Glutamatergic neuron (in vitro differentiated cells): Measurements from ENCODE around the gene SIL1. TPM values are rescaled to one million over a fixed set of nuclear protein-coding genes. Genes with fewer than 3 reads are reported as not detected.

Experiments used
- DNase-seq: peaks from one replicate; pipeline ENCODE4 v3.0.0; 2022
- H3K27ac Mint-ChIP-seq: one replicate; pipeline ENCODE4 v1.8.0; 2020; ENCODE audit warnings: mild to moderate bottlenecking, mixed read lengths, inconsistent platforms; ENCODE audit not compliant: unreplicated experiment
- H3K27me3 Mint-ChIP-seq: one replicate; pipeline ENCODE4 v1.8.0; 2020; ENCODE audit warnings: mild to moderate bottlenecking, moderate library complexity, mixed read lengths, inconsistent platforms; ENCODE audit not compliant: unreplicated experiment
- H3K36me3 Mint-ChIP-seq: one replicate; pipeline ENCODE4 v1.8.0; 2020; ENCODE audit warnings: mild to moderate bottlenecking, mixed read lengths, inconsistent platforms; ENCODE audit not compliant: unreplicated experiment
- H3K4me1 Mint-ChIP-seq: one replicate; pipeline ENCODE4 v1.8.0; 2020; ENCODE audit warnings: mild to moderate bottlenecking, low read depth, mixed read lengths, inconsistent platforms; ENCODE audit not compliant: unreplicated experiment
- H3K4me3 Mint-ChIP-seq: one replicate; pipeline ENCODE4 v1.8.0; 2020; ENCODE audit warnings: mild to moderate bottlenecking, mixed read lengths, inconsistent platforms; ENCODE audit not compliant: unreplicated experiment
- H3K9me3 Mint-ChIP-seq: one replicate; pipeline ENCODE4 v1.8.0; 2020; ENCODE audit warnings: mild to moderate bottlenecking, moderate library complexity, mixed read lengths, inconsistent platforms; ENCODE audit not compliant: unreplicated experiment
- CTCF ChIP-seq: fragments of 200-600 bp; sonication (generic); IDR thresholded peaks from one replicate; pipeline ENCODE4 v1.5.0; 2021; ENCODE audit not compliant: partially characterized antibody, unreplicated experiment
- total RNA-seq: library from RNA; stranded (reverse); fragmentation: NEBNext Ultra II Directional; extraction: Animal tissue kit (Norgen Biotek cat#: 25700); gene quantifications from one replicate; pipeline ENCODE4 v1.2.1, GENCODE V29; 2021; ENCODE audit not compliant: unreplicated experiment

Gene SIL1
- total RNA-seq, 1 donor from 2014 or later: 15.9 TPM

GRCh38 chr5:138934971-138935370, 263.2 kb downstream of the SIL1 start:
- H3K27me3 Mint-ChIP-seq: peaks cover 30% of the 10 kb centered on the region
- peaks cover 26% of the 10 kb centered on the region for H3K9me3 Mint-ChIP-seq
- H3K4me1 Mint-ChIP-seq: peaks cover 39% of the 10 kb centered on the region
- TF ChIP-seq CTCF: no peak
- H3K27ac Mint-ChIP-seq: peak overlapping the region; percentile 4
- no peak overlapping the region for H3K4me3 Mint-ChIP-seq
- DNase-seq: no peak
- H3K36me3 Mint-ChIP-seq: peaks cover 7% of the 10 kb centered on the region

GRCh38 chr5:138933522-138934290, 264.5 kb downstream of the SIL1 start:
- H3K4me3 Mint-ChIP-seq: no peak overlapping the region

GRCh38 chr5:138932171-138932810, 265.9 kb downstream of the SIL1 start:
- H3K4me3 Mint-ChIP-seq: no peak overlapping the region
- DNase-seq: no peak
- H3K4me1 Mint-ChIP-seq: peaks cover 30% of the 10 kb centered on the region
- TF ChIP-seq CTCF: no peak
- peak overlapping the region; percentile 50 for H3K27ac Mint-ChIP-seq
- peaks cover 26% of the 10 kb centered on the region for H3K27me3 Mint-ChIP-seq
- H3K36me3 Mint-ChIP-seq: peaks cover 7% of the 10 kb centered on the region
- peaks cover 21% of the 10 kb centered on the region for H3K9me3 Mint-ChIP-seq

More at GRCh38 chr5:138933522-138934290, 264.5 kb downstream of the SIL1 start:
- no peak for DNase-seq
- H3K9me3 Mint-ChIP-seq: peaks cover 27% of the 10 kb centered on the region
- peaks cover 33% of the 10 kb centered on the region for H3K27me3 Mint-ChIP-seq
- TF ChIP-seq CTCF: no peak
- H3K36me3 Mint-ChIP-seq: peaks cover 7% of the 10 kb centered on the region
- no peak overlapping the region for H3K27ac Mint-ChIP-seq
- H3K4me1 Mint-ChIP-seq: peaks cover 32% of the 10 kb centered on the region

GRCh38 chr5:138930371-138931097, 267.6 kb downstream of the SIL1 start:
- H3K27ac Mint-ChIP-seq: peak overlapping the region; percentile 44
- H3K27me3 Mint-ChIP-seq: peaks cover 23% of the 10 kb centered on the region
- TF ChIP-seq CTCF: no peak
- H3K36me3 Mint-ChIP-seq: peaks cover 12% of the 10 kb centered on the region
- peaks cover 20% of the 10 kb centered on the region for H3K9me3 Mint-ChIP-seq
- no peak overlapping the region for H3K4me3 Mint-ChIP-seq
- no peak for DNase-seq
- peaks cover 35% of the 10 kb centered on the region for H3K4me1 Mint-ChIP-seq
